DMS79 (cell line): ENCODE results near the gene TCF4.

Source experiments
- DNase-seq: peaks from one replicate; lab custom pipeline; 2025; lab: John Stamatoyannopoulos, UW

The TCF4 gene

DNA sequence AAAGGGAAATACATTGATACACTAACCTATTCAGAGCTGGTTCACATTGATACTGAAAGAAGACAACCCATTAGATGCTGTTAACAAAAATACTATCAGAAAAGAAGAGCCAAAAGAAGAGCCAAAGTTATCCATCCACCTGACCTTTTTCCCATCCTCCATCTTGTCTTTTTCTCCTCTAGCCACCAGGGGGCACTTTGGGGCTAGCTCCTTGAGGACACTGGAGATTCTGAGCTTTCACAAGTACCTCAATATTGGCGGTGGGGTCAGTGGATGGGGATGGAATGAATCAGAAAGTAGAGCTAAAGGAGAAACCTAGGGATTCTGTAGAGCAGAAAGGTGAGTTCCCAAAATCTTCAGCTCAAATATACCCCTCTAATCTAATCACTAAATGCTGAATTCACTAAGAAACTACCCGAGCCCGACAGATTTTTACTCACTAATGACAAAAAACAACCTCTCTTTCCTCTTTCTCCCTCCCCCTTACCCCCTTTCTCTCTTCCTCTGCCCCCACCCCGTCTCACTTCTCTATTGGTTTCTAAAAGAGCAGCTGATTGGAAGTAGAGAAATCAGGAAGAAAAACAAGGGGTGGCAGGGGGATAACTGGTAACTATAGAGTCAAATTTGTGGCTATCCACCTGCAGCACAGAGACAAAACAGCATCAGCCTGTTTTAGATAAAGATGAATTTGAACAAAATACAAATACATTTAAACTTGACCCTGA lies 203.3 kb downstream of the TCF4 start:
- no peak for DNase-seq

GRCh38 chr18:55384115-55384514 lies 203.9 kb downstream of the TCF4 start:
- no peak for DNase-seq

- DNase-seq, result no peak
These were observed 205.7 kb downstream of the TCF4 start for GRCh38 chr18:55382277-55382805.

GRCh38 chr18:55381277-55381676 lies 206.7 kb downstream of the TCF4 start:
- DNase-seq, result no peak

- DNase-seq, result no peak
These were observed 207.4 kb downstream of the TCF4 start for GRCh38 chr18:55380589-55380988.

DNA sequence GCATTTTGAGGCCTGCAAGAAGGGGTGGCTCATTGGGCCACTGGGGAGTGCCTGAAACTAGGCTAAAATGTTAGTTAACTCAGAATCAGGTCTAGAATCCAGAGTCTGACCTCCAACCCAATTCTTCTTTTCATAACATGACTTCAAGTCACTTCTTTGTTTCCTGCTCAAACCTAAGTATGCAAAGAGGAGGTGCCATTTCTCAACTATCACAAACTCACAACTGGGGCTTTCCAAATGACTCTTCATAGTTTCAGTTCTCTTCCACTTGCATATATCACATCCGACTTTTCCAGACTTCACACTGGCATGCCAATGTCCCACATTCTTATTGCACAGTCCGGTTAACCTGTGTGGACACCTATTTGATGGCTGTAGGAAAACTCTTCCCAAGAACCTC lies 211.6 kb downstream of the TCF4 start:
- DNase-seq, result no peak

DNA sequence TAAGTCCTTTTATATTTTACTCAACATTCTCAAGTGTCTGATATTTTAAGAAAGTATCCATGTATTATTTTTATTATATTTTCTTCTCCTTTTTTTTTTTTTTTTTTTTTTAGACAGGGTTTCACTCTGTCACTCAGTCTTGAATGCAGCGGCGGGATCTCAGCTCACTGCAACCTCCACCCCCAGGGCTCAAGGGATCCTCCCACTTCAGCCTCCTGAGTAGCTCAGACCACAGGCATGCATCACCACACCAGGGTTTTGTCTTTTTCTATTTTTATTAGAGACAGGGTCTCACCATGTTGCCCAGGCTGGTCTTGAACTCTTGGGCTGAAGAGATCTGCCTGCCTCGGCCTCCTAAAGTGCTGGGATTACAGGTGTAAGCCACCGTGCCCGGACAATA lies 212.1 kb downstream of the TCF4 start:
- DNase-seq, result no peak

GRCh38 chr18:55374741-55375140 lies 213.3 kb downstream of the TCF4 start:
- no peak for DNase-seq

- DNase-seq, result no peak
These were observed 215.8 kb downstream of the TCF4 start for GRCh38 chr18:55372209-55372608.

DNA sequence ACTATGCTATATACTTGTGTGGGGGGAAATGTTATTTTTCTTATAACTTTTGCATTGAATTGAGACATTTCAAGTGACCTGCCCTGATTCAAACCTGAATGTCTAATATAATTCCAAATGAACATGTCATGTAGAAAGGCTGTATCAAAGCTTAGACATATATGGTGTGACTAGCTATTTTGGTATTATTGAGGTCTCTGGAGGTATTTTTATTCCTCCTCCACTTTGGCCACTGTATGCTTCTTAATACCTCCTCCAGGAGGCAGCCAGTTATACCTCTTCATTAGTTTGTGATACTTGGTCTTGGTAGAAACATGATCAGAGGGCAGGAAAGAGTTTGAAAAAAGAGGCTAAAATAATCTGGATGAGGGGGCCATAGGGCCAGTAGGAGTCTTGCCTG lies 217.1 kb downstream of the TCF4 start:
- no peak for DNase-seq

- no peak for DNase-seq
These were observed 218.6 kb downstream of the TCF4 start for GRCh38 chr18:55369346-55369745.

- DNase-seq, result no peak
These were observed 222.7 kb downstream of the TCF4 start for GRCh38 chr18:55365342-55365741.

DNA sequence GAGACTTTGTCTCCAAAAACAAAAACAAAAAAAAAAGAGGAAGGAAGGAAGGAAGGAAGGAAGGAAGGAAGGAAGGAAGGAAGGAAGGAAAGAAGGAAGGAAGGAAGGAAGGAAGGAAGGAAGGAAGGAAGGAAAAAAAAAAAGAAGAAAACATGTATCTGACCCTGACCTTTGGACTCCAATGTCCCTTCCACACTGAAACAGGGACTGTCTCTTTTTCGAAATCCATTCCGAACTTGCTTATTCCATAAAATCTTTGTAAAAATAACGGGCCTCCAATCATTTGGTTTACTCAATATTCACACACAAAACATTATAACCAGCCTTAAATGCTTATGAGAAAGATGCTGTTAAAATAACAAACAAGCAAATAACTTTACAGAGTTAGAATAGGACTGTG lies 225.7 kb downstream of the TCF4 start:
- no peak for DNase-seq

- DNase-seq, result no peak
These were observed 226.3 kb downstream of the TCF4 start for GRCh38 chr18:55361492-55362250.

DNA sequence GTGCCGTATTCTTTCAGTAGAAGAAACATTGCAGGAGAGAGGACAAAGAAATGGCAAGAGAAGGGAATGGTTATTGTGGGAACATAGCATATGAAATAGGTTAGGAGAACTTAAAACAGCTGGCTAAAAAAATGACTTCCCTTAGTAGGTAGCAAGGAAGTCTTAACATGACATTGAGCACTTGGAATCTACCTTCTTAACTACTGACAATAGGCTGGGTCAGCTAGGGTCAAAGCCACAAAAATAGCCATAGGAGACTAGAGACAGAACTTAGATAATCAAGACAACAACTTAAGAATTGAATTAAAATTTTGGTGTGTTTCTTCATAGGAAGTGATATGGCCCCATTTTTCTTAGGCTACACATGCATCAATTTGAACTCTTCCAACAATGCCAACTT lies 227.9 kb downstream of the TCF4 start:
- DNase-seq, result no peak

DNA sequence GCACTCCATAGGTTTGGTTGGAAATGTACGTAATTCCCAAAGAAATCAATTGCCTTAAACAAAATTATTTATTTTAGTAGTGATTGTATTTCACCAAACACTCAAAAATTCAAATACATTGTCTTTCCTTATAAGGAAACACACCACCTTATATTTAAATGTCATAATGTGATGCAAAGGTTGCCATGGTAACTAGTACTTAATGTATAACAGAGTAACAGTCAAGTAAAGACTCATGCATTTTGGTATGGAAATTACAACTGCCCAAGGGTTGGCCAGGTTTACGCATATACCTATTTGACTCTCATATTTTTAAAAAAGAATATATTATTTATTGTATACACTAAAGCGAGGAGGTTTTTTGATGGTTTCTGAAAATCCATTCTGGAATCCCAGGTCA lies 231.2 kb downstream of the TCF4 start:
- DNase-seq, result no peak

GRCh38 chr18:55355223-55355622 lies 232.8 kb downstream of the TCF4 start:
- no peak for DNase-seq

- DNase-seq, result no peak
These were observed 233.2 kb downstream of the TCF4 start for GRCh38 chr18:55354795-55355194.

DNA sequence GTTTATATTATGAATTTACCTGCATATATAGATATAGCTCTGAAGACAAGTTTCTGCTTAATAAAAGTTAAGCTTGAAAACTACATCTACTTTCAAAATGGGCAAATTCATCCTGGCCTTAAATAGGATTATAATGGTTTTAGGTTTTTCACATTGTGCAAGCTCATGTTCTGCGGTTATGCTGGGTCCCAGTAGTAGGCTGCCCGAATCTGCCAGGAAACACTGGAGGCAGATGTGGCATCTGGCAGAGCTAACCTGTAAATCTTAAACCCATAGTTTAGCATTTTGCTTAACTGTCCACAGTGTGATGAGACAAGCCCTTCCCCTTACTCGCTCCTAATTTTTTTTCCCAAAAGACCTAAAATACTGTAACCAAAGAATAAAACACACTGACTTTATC lies 234.2 kb downstream of the TCF4 start:
- DNase-seq, result no peak

DNA sequence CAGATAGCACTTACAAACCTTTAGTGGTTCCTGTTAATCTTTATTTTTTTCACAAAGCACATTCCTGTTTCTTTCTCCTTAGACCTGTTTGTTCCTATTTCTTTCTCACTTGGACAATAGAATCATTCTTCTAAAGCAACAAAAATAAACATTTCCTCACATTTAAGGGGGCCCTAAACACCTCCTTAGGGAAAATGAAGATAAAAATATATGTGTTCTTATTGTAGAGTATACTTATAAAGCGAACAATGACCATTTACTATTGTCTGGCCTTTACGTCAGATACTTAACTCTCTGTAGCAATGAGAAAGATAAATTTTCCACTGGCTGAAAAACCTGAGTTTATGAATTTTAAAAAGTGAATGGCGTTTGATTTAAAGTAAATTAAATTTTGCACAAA lies 234.6 kb downstream of the TCF4 start:
- DNase-seq, result no peak

DNA sequence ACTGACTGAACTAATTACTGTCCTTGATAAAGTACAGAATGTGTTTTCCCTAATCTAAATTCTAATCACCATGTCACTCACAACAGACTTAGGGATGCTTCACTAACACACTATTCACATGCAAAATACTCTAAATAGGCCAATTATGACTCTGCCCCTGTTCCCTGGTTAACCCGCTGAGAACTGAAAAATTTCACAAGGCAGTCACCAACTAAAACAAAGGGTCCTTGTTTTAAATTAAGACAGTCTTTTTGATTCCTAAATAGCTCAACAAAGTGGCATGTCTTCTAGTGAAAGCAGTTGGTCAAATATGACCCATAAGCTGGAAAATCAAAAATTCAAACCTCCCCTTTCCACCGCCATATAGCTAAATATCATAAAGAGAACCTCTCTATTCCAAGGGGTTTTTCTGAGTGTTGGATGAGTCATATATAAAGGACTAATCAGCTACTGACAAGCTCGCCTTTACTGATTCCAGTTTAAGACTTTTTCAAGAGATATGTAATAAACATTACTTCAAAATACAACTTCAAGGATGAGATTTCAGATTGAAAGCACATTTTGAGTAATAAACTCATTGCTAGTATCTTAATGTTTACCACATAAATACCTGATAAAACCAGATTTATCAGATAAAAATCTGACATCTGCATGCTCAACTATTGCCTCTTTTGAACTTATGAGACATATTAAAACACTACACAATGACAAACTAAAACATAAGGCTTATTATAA lies 235.8 kb downstream of the TCF4 start:
- DNase-seq, result no peak

- DNase-seq, result no peak
These were observed 236.7 kb downstream of the TCF4 start for GRCh38 chr18:55351241-55351691.

- DNase-seq, result no peak
These were observed 238.3 kb downstream of the TCF4 start for GRCh38 chr18:55349685-55350084.
